Panc1 (cell line): ENCODE measurements around the gene WASF3.

Experiments used
- CTCF ChIP-seq: fragments of 450-650 bp; IDR thresholded peaks from 2 replicates; pipeline ENCODE4 v1.5.1; 2017; ENCODE audit warnings: mild to moderate bottlenecking
- POLR2AphosphoS5 ChIP-seq: IDR thresholded peaks from 2 replicates; pipeline ENCODE4 v1.6.1; 2012; ENCODE audit warnings: mild to moderate bottlenecking, low read depth, low read length, moderate library complexity
- SIN3A ChIP-seq: IDR thresholded peaks from 2 replicates; pipeline ENCODE4 v1.6.1; 2012; ENCODE audit warnings: low read depth, mild to moderate bottlenecking, low read length, moderate library complexity, borderline replicate concordance; ENCODE audit not compliant: insufficient read depth

- TF ChIP-seq POLR2AphosphoS5 (no peak), CTCF (no peak), SIN3A (no peak)
These were observed 170.2 kb downstream of the WASF3 start for GRCh38 chr13:26727633-26728032.
